GM12878 (cell line): Measurements from ENCODE around the gene SH2B2. TPM values are rescaled to one million over a fixed set of nuclear protein-coding genes. Genes with fewer than 3 reads are reported as not detected.

ENCODE experiments used
- ATAC-seq: fragments of 200-7000 bp; cut with Tn5 transposase; 3 replicates; pipeline ENCODE4 v1.9.1; 2020; ENCODE audit warnings: mild to moderate bottlenecking, moderate library complexity
- BruUV-seq: library from RNA; stranded (reverse); fragments of 400-500 nt; replicated peaks from 2 replicates; lab custom pipeline; 2021; lab: Mats Ljungman, UMichigan
- CTCF ChIA-PET: fragments of 300-600 bp; sonication (Branson Sonifier 250); formaldehyde crosslinking; extraction: SDS; loops from one replicate; lab custom pipeline; 2021; ENCODE audit warnings: inconsistent platforms; lab: Yijun Ruan, JAX
- POLR2A ChIA-PET: fragments of 350-600 bp; formaldehyde crosslinking; extraction: SDS; loops from one replicate; lab custom pipeline; 2021; ENCODE audit warnings: inconsistent platforms; lab: Charles Lee
- RAD21 ChIA-PET: fragments of 300-600 bp; sonication (Branson Sonifier 250); formaldehyde crosslinking; loops from one replicate; lab custom pipeline; 2023; ENCODE audit warnings: antibody characterized with exemption; ENCODE audit not compliant: unreplicated experiment; lab: Charles Lee
- SMC1A ChIA-PET: fragments of 300-600 bp; sonication (Branson Sonifier 250); formaldehyde crosslinking; loops from one replicate; lab custom pipeline; 2023; ENCODE audit not compliant: unreplicated experiment, uncharacterized antibody; lab: Charles Lee
- DNase-seq: peaks from one replicate; pipeline ENCODE4 v3.0.0-alpha.2; 2011; ENCODE audit warnings: low read depth, low spot score
- FAIRE-seq: peaks from 3 replicates; lab custom pipeline; 2011; peaks lifted over from hg19 to GRCh38; lab: Jason Lieb, UNC
- H2AFZ ChIP-seq: 2 replicates; pipeline ENCODE4 v1.6.0; 2011; ENCODE audit warnings: low read depth, low read length, control low read depth; ENCODE audit not compliant: control insufficient read depth
- H3K27ac ChIP-seq: 2 replicates; pipeline ENCODE4 v1.5.1; 2011; ENCODE audit warnings: control low read depth; ENCODE audit not compliant: control insufficient read depth, insufficient read depth
- H3K27me3 ChIP-seq, 2 experiments: replicated peaks in 1 of 2; 2 replicates each; pipeline versions ENCODE4 v1.6.0 to v1.6.1; 2011; ENCODE audit warnings: low read length in 1 of 2; ENCODE audit not compliant: control insufficient read depth in 2 of 2, insufficient read depth in 2 of 2
- H3K36me3 ChIP-seq, 2 experiments: 2 replicates each; pipeline ENCODE4 v1.5.1; 2011; ENCODE audit warnings: low read length in 1 of 2; ENCODE audit not compliant: control insufficient read depth in 2 of 2, insufficient read depth in 2 of 2
- H3K4me1 ChIP-seq: 2 replicates; pipeline ENCODE4 v1.6.1; 2011; ENCODE audit warnings: mild to moderate bottlenecking, low read length, moderate library complexity, mixed read lengths; ENCODE audit not compliant: control insufficient read depth, insufficient read depth
- H3K4me2 ChIP-seq: 2 replicates; pipeline ENCODE4 v1.6.0; 2011; ENCODE audit warnings: control low read depth; ENCODE audit not compliant: control insufficient read depth, insufficient read depth
- H3K4me3 ChIP-seq: fragments of 200-600 bp; sonication (generic); 2 replicates; pipeline ENCODE4 v1.5.1; 2016
- H3K79me2 ChIP-seq: 2 replicates; pipeline ENCODE4 v1.6.0; 2011; ENCODE audit warnings: low read length; ENCODE audit not compliant: control insufficient read depth, insufficient read depth
- H3K9ac ChIP-seq: 2 replicates; pipeline ENCODE4 v1.8.0; 2011; ENCODE audit warnings: low read length, control low read depth, mixed read lengths; ENCODE audit not compliant: control insufficient read depth, insufficient read depth
- H3K9me3 ChIP-seq: replicated peaks from 3 replicates; pipeline ENCODE4 v1.5.1; 2011; ENCODE audit warnings: mild to moderate bottlenecking, low read length; ENCODE audit not compliant: control insufficient read depth, insufficient read depth
- H4K20me1 ChIP-seq: 2 replicates; pipeline ENCODE4 v1.6.0; 2011; ENCODE audit not compliant: control insufficient read depth, insufficient read depth
- CHD2 ChIP-seq: IDR thresholded peaks from 2 replicates; pipeline ENCODE4 v1.6.1; 2011; ENCODE audit warnings: low read depth, low read length, improper control_type of control experiment, borderline replicate concordance
- DPF2 ChIP-seq: fragments of 450-650 bp; IDR thresholded peaks from 2 replicates; pipeline ENCODE4 v1.6.1; 2017; ENCODE audit warnings: mild to moderate bottlenecking
- FOXK2 ChIP-seq: fragments of 450-650 bp; IDR thresholded peaks from 2 replicates; pipeline ENCODE4 v1.6.1; 2017; ENCODE audit warnings: mild to moderate bottlenecking, moderate library complexity
- FOXM1 ChIP-seq: IDR thresholded peaks from 2 replicates; pipeline ENCODE4 v1.6.1; 2012; ENCODE audit warnings: low read depth, mild to moderate bottlenecking, inconsistent platforms, low read length, moderate library complexity
- MYC ChIP-seq: IDR thresholded peaks from 2 replicates; pipeline ENCODE4 v1.6.1; 2011; ENCODE audit warnings: mild to moderate bottlenecking, low read length, moderate library complexity, inconsistent platforms; ENCODE audit not compliant: insufficient read depth, insufficient replicate concordance, insufficient read length, severe bottlenecking
- NBN ChIP-seq: fragments of 450-650 bp; IDR thresholded peaks from 2 replicates; pipeline ENCODE4 v1.6.1; 2016
- NFYA ChIP-seq: IDR thresholded peaks from 2 replicates; pipeline ENCODE4 v1.6.1; 2011; ENCODE audit warnings: low read depth, mild to moderate bottlenecking, low read length, improper control_type of control experiment, borderline replicate concordance
- NRF1 ChIP-seq: conservative IDR thresholded peaks from 2 replicates; pipeline ENCODE4 v1.6.1; 2011; ENCODE audit warnings: mild to moderate bottlenecking, low read depth, low read length, improper control_type of control experiment
- SIN3A ChIP-seq: IDR thresholded peaks from 2 replicates; pipeline ENCODE4 v1.6.1; 2012; ENCODE audit warnings: low read depth, low read length, improper control_type of control experiment
- SIX5 ChIP-seq: IDR thresholded peaks from 2 replicates; pipeline ENCODE4 v1.6.1; 2011; ENCODE audit warnings: mild to moderate bottlenecking, low read depth, low read length, moderate library complexity; ENCODE audit not compliant: severe bottlenecking
- SREBF2 ChIP-seq: IDR thresholded peaks from 2 replicates; pipeline ENCODE4 v1.6.1; 2012; ENCODE audit warnings: mild to moderate bottlenecking, low read length
- TCF3 ChIP-seq: IDR thresholded peaks from 2 replicates; pipeline ENCODE4 v1.6.1; 2012; ENCODE audit warnings: low read depth, mild to moderate bottlenecking, low read length, borderline replicate concordance; ENCODE audit not compliant: insufficient read depth
- YY1 ChIP-seq: IDR thresholded peaks from 2 replicates; pipeline ENCODE4 v1.6.1; 2011; ENCODE audit warnings: low read depth, mild to moderate bottlenecking, low read length
- ZSCAN29 ChIP-seq: fragments of 450-650 bp; IDR thresholded peaks from 2 replicates; pipeline ENCODE4 v1.6.1; 2017; ENCODE audit warnings: mild to moderate bottlenecking, moderate library complexity
- WGBS: methylation state at CpG from one replicate; pipeline ENCODE4 v1.1.6; 2016; ENCODE audit warnings: low lambda C conversion rate; ENCODE audit not compliant: insufficient replicate concordance, insufficient coverage; ENCODE audit errors: missing lambda C conversion rate; 5-methylcytosine and 5-hydroxymethylcytosine counted together
- in situ Hi-C: fragments of 300-500 bp; cut with MboI; formaldehyde crosslinking; loops from 9 replicates; pipeline ENCODE4 v1.14.3; 2018; ENCODE audit warnings: mixed read lengths
- intact Hi-C: fragments of 100-400 bp; cut with micrococcal nuclease; formaldehyde crosslinking; loops from one replicate; pipeline ENCODE4 v1.14.2; 2022; ENCODE audit not compliant: unreplicated experiment
- polyA plus RNA-seq, 11 experiments: library from polyadenylated mRNA; depleted of rRNA in 4 of 11; unstranded in 6 of 11; stranded (reverse) in 5 of 11; fragments of >200 nt; fragmentation: Nextera tagmentation in 4 of 11; fragmentation: Illumina TruSeq in 1 of 11; extraction: Ambion mirVana in 4 of 11; extraction: Trizol in 1 of 11; gene quantifications; 1 replicate in 1 of 11; 2 replicates in 10 of 11; pipeline versions ENCODE4 v1.2.1 to v1.2.3, GENCODE V29; 2011 to 2016; ENCODE audit warnings: inconsistent platforms in 2 of 11, missing spikeins in 2 of 11, low read depth in 1 of 11
- total RNA-seq, 4 experiments: library from RNA; depleted of rRNA in 3 of 4; stranded (reverse); fragments of >200 nt in 3 of 4; fragmentation: Illumina TruSeq in 1 of 4; extraction: Trizol in 1 of 4; gene quantifications; 2 replicates each; pipeline versions ENCODE4 v1.2.1 to v1.2.3, GENCODE V29; 2013 to 2021
- TF ChIP-seq, protein P1 (sequence below): fragments of 150-350 bp; IDR thresholded peaks from 2 replicates; pipeline ENCODE4 v1.6.1; 2016; ENCODE audit warnings: low read depth, low read length
- TF ChIP-seq, protein P2 (sequence below): fragments of 450-650 bp; IDR thresholded peaks from 2 replicates; pipeline ENCODE4 v1.6.1; 2014; ENCODE audit warnings: mild to moderate bottlenecking
- TF ChIP-seq, protein P3 (sequence below): fragments of 450-650 bp; conservative IDR thresholded peaks from 2 replicates; pipeline ENCODE4 v1.6.1; 2017; ENCODE audit warnings: mild to moderate bottlenecking, moderate library complexity

The SH2B2 gene
- total and polyA plus RNA-seq, 10 of the 15 experiments (the other 5 are each of a cell fraction or from before 2014, with no cell fraction given) = 0.13 to 55.1 (median 7.4) TPM; not detected in 1

DNA sequence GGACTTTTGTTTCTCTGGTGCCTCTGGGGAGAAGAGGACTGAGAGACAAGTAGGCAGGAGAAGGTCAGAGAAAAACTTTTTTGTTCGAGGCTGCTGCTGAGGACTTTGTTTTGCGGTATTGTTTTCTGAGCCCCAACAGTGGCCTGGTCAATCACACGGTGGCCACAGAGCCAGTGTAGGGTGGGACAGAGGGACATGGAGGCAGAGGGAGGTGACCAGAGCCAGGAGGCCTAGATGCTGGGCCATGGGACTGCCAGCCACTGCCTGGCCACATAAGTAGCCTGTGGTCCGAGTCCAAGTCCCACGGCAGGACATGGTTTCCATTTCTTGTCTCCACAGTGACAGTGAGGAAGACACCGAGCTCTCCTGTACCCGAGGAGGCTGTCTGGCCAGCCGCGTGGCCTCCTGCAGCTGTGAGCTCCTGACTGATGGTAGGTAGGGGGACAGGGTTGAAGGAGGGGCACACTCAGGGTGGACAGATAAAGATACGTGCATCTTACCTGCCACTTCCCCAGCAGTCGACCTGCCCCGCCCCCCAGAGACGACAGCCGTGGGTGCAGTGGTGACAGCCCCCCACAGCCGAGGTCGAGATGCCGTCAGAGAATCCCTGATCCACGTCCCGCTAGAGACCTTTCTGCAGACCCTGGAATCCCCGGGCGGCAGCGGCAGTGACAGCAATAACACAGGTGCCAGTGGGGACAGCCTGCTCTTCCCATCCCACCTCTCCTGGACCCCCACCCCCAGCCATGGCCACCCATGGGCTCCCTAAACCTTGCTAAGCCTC lies 27.5 kb downstream of the SH2B2 start:
- TF ChIP-seq NRF1 (no peak), DPF2 (no peak), CHD2 (no peak), SIX5 (no peak), NFYA (no peak), NBN (no peak), ZSCAN29 (no peak), SIN3A (no peak), FOXM1 (no peak), SREBF2 (no peak), FOXK2 (no peak), TCF3 (no peak), YY1 (no peak), MYC (no peak)
- TF ChIP-seq, protein P1, sequence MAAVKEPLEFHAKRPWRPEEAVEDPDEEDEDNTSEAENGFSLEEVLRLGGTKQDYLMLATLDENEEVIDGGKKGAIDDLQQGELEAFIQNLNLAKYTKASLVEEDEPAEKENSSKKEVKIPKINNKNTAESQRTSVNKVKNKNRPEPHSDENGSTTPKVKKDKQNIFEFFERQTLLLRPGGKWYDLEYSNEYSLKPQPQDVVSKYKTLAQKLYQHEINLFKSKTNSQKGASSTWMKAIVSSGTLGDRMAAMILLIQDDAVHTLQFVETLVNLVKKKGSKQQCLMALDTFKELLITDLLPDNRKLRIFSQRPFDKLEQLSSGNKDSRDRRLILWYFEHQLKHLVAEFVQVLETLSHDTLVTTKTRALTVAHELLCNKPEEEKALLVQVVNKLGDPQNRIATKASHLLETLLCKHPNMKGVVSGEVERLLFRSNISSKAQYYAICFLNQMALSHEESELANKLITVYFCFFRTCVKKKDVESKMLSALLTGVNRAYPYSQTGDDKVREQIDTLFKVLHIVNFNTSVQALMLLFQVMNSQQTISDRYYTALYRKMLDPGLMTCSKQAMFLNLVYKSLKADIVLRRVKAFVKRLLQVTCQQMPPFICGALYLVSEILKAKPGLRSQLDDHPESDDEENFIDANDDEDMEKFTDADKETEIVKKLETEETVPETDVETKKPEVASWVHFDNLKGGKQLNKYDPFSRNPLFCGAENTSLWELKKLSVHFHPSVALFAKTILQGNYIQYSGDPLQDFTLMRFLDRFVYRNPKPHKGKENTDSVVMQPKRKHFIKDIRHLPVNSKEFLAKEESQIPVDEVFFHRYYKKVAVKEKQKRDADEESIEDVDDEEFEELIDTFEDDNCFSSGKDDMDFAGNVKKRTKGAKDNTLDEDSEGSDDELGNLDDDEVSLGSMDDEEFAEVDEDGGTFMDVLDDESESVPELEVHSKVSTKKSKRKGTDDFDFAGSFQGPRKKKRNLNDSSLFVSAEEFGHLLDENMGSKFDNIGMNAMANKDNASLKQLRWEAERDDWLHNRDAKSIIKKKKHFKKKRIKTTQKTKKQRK = no peak
- TF ChIP-seq, protein P2, sequence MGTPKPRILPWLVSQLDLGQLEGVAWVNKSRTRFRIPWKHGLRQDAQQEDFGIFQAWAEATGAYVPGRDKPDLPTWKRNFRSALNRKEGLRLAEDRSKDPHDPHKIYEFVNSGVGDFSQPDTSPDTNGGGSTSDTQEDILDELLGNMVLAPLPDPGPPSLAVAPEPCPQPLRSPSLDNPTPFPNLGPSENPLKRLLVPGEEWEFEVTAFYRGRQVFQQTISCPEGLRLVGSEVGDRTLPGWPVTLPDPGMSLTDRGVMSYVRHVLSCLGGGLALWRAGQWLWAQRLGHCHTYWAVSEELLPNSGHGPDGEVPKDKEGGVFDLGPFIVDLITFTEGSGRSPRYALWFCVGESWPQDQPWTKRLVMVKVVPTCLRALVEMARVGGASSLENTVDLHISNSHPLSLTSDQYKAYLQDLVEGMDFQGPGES = no peak
- TF ChIP-seq, protein P3, sequence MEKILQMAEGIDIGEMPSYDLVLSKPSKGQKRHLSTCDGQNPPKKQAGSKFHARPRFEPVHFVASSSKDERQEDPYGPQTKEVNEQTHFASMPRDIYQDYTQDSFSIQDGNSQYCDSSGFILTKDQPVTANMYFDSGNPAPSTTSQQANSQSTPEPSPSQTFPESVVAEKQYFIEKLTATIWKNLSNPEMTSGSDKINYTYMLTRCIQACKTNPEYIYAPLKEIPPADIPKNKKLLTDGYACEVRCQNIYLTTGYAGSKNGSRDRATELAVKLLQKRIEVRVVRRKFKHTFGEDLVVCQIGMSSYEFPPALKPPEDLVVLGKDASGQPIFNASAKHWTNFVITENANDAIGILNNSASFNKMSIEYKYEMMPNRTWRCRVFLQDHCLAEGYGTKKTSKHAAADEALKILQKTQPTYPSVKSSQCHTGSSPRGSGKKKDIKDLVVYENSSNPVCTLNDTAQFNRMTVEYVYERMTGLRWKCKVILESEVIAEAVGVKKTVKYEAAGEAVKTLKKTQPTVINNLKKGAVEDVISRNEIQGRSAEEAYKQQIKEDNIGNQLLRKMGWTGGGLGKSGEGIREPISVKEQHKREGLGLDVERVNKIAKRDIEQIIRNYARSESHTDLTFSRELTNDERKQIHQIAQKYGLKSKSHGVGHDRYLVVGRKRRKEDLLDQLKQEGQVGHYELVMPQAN = no peak
- no TSS peak for BruUV-seq
- ChIA-PET RAD21 (no interaction called here), SMC1A (no interaction called here), CTCF (no interaction called here), POLR2A (no interaction called here)
- no peak for ATAC-seq
- WGBS = 97% methylated on average over 21 of the region's 22 CpGs
- intact Hi-C loops (no loop called here), in situ Hi-C loops (no loop called here)
- Histone ChIP-seq H3K9ac (no peak overlapping the region), H3K4me3 (no peak overlapping the region), H2AFZ (no peak overlapping the region), H3K4me1 (peaks cover 13% of the 10 kb centered on the region), H3K27ac (no peak overlapping the region), H3K9me3 (no peaks in the 10 kb centered on the region; the same call in 2 of the 3 replicates), H3K4me2 (no peak overlapping the region), H3K36me3 (peaks cover 23 to 26% of the 10 kb centered on the region in 2 experiments), H4K20me1 (no peaks in the 10 kb centered on the region; the same call in 1 of the 2 replicates), H3K79me2 (no peaks in the 10 kb centered on the region), H3K27me3 (no peaks in the 10 kb centered on the region)
- FAIRE-seq = no peak
- no peak for DNase-seq
